Parathyroid adenoma (tissue), 2 donors: ENCODE data around the gene SLC5A5.

Experiments used
- H2AFZ ChIP-seq: fragments of 300-600 bp; sonication (generic); one replicate; pipeline ENCODE4 v1.7.0; 2017; ENCODE audit warnings: antibody characterized with exemption, mild to moderate bottlenecking
- H3K27ac ChIP-seq: fragments of 300-600 bp; sonication (generic); one replicate; pipeline ENCODE4 v1.7.0; 2017
- H3K27me3 ChIP-seq: fragments of 300-600 bp; sonication (generic); one replicate; pipeline ENCODE4 v1.7.0; 2017; ENCODE audit warnings: low read length; ENCODE audit not compliant: control insufficient read depth, insufficient read depth
- H3K36me3 ChIP-seq: fragments of 300-600 bp; sonication (generic); one replicate; pipeline ENCODE4 v1.7.0; 2017; ENCODE audit warnings: low read length; ENCODE audit not compliant: control insufficient read depth, insufficient read depth
- H3K4me1 ChIP-seq: fragments of 300-600 bp; sonication (generic); one replicate; pipeline ENCODE4 v1.7.0; 2017; ENCODE audit warnings: control low read depth
- H3K4me2 ChIP-seq: fragments of 300-600 bp; sonication (generic); one replicate; pipeline ENCODE4 v1.7.0; 2017; ENCODE audit warnings: low read length
- H3K4me3 ChIP-seq: fragments of 300-600 bp; sonication (generic); one replicate; pipeline ENCODE4 v1.7.0; 2017; ENCODE audit warnings: low read depth, low read length
- H3K79me2 ChIP-seq: fragments of 300-600 bp; sonication (generic); one replicate; pipeline ENCODE4 v1.7.0; 2017; ENCODE audit warnings: control low read depth
- H3K9ac ChIP-seq: fragments of 300-600 bp; sonication (generic); one replicate; pipeline ENCODE4 v1.7.0; 2017; ENCODE audit warnings: mild to moderate bottlenecking
- H3K9me3 ChIP-seq: fragments of 300-600 bp; sonication (generic); one replicate; pipeline ENCODE4 v1.7.0; 2017; ENCODE audit warnings: low read length; ENCODE audit not compliant: control insufficient read depth
- TF ChIP-seq, protein P1 (sequence below): fragments of 300-600 bp; sonication (generic); IDR thresholded peaks from one replicate; pipeline ENCODE4 v1.7.0; 2017; ENCODE audit warnings: antibody characterized with exemption, mild to moderate bottlenecking
- donor health status: primary hyperparathyroidism.

SLC5A5 gene

DNA sequence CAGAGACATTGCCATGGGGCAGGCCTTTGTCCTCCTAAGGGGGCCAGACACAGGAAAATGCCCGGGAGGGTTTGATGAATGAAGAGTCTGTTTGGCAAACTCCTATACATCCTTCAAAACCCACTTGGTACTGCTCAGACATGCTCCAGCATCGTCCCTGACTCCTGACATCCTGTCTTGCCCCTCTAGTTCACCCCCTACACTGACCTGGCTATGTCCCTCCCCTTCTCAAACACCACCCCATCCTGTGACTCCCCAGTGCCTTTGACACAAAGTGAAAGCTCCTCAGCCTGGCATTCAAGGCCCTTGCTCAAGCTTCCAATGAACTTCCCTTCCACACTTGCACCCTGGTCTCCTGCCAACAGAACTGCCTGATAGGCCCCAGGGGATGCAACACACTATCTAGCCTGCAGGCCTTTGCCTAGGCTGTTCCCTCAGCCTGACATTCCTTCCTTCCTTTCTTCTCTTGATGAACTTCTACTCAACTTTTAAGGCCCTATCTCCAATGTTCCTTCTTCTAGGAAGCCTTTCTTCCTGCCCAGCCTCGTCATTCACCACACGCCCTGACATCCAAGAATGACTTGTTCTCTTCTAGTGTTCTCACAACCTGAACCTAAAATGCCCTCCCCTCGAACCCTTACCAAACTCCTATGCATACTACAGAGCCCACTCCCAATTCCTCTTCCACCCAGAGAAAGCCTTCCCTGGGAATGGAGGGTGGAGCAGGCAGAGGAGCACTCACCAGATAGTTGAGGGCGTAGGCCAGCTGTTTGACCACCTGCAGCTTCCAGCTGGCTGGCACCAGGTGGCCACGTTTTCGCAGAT lies 36.4 kb upstream of the SLC5A5 start:
- no peaks in the 10 kb centered on the region for H3K9me3 ChIP-seq
- no peak overlapping the region for H3K9ac ChIP-seq
- H3K4me1 ChIP-seq: no peaks in the 10 kb centered on the region
- H3K36me3 ChIP-seq: no peaks in the 10 kb centered on the region
- TF ChIP-seq, protein P1, sequence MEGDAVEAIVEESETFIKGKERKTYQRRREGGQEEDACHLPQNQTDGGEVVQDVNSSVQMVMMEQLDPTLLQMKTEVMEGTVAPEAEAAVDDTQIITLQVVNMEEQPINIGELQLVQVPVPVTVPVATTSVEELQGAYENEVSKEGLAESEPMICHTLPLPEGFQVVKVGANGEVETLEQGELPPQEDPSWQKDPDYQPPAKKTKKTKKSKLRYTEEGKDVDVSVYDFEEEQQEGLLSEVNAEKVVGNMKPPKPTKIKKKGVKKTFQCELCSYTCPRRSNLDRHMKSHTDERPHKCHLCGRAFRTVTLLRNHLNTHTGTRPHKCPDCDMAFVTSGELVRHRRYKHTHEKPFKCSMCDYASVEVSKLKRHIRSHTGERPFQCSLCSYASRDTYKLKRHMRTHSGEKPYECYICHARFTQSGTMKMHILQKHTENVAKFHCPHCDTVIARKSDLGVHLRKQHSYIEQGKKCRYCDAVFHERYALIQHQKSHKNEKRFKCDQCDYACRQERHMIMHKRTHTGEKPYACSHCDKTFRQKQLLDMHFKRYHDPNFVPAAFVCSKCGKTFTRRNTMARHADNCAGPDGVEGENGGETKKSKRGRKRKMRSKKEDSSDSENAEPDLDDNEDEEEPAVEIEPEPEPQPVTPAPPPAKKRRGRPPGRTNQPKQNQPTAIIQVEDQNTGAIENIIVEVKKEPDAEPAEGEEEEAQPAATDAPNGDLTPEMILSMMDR: no peak
- H3K4me2 ChIP-seq: no peak overlapping the region
- no peaks in the 10 kb centered on the region for H3K79me2 ChIP-seq
- no peak overlapping the region for H3K27ac ChIP-seq
- H3K27me3 ChIP-seq: no peaks in the 10 kb centered on the region
- no peak overlapping the region for H2AFZ ChIP-seq
- no peak overlapping the region for H3K4me3 ChIP-seq

DNA sequence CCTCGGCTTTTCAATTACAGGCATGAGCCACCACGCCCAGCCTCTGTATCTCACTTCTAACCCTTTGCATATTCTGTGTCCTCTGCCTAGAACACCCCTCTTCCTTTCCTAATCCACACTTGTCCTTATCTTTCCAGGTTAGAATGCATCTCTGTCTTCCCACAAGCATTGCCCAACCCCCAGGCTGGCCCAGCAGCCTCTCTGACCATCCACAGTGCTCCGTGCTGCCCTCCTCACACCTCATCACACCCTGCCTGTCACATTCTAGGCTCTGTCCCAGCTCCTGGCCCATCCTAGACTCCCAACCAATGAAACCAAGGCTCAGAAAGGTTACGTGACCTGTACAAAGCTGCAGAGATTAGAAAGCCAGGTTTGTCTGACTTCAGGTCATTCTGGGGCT lies 35.2 kb upstream of the SLC5A5 start:
- Histone ChIP-seq H2AFZ (no peak overlapping the region), H3K4me1 (no peaks in the 10 kb centered on the region), H3K36me3 (no peaks in the 10 kb centered on the region), H3K9ac (no peak overlapping the region), H3K4me3 (no peak overlapping the region), H3K9me3 (no peaks in the 10 kb centered on the region), H3K27me3 (no peaks in the 10 kb centered on the region), H3K4me2 (no peak overlapping the region), H3K79me2 (no peaks in the 10 kb centered on the region), H3K27ac (no peak overlapping the region)
- TF ChIP-seq, protein P1: no peak

DNA sequence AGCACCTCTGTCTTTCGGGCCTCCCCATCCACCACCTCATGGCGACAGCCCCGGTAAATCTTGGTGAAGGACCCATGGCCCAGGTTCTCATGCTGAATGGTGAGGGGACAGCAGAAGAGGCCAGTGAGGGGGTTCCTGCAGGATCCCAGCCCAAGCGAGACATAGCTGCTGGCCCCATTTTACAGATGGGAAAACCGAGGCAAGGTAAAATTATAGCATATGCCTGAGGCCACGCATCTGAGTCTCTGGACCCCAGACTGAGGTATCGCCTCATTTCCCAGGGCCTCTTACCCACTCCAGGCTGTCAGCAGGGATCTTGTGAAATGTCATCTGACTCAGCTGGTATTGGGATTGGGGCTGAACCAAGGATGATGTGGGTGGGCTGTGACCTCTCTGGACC lies 33.8 kb upstream of the SLC5A5 start:
- Histone ChIP-seq H3K79me2 (no peaks in the 10 kb centered on the region), H3K9me3 (no peaks in the 10 kb centered on the region), H3K36me3 (no peaks in the 10 kb centered on the region), H3K4me2 (no peak overlapping the region), H3K4me1 (no peaks in the 10 kb centered on the region), H3K27me3 (no peaks in the 10 kb centered on the region), H2AFZ (no peak overlapping the region), H3K4me3 (no peak overlapping the region), H3K9ac (no peak overlapping the region), H3K27ac (no peak overlapping the region)
- TF ChIP-seq, protein P1: no peak

DNA sequence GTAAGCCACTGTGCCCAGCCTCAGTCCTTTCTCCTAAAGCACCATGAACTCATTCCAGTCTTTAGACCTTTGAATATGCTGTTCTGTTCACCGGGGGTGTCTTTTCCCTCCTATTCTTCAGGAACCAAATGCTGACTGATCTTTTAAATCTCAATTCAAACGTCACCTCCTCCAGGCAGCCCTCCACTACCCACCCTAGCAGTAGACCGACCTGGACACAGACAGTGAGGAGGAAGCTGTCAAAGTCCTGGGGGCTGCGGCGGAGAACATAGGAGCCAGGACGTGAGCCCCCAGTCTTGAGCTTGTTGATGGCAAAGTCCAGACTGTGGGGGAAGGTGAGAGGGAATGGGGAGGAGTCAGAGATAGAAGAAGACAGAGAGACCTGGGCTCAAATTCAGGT lies 31.7 kb upstream of the SLC5A5 start:
- Histone ChIP-seq H3K27me3 (no peaks in the 10 kb centered on the region), H3K36me3 (no peaks in the 10 kb centered on the region), H3K27ac (no peak overlapping the region), H3K79me2 (no peaks in the 10 kb centered on the region), H3K4me3 (no peak overlapping the region), H2AFZ (no peak overlapping the region), H3K4me2 (no peak overlapping the region), H3K9ac (no peak overlapping the region), H3K4me1 (no peaks in the 10 kb centered on the region), H3K9me3 (no peaks in the 10 kb centered on the region)
- TF ChIP-seq, protein P1: no peak

DNA sequence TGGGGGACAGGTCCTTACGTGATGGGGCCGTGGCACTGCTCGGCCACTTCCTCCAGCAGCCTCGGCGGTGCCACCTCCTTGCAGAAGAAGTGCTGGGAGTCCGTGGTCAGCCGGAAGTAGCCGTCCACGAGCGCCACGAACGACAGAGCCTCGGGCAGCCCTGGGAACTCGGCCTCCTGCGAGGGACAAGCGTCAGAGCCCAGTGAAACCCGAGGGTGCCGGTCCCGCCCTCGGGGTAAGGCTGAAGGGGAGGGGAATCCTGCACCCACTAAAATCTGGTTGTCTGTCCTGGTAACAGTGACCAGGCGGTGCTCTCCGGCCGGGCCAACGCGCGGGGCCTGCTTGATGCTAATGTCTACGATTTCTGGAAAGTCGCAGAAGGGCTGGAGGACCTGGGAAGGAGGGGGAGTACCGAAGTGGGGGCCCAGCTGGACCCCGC lies 30.4 kb upstream of the SLC5A5 start:
- H3K27ac ChIP-seq: no peak overlapping the region
- H3K9ac ChIP-seq: no peak overlapping the region
- H3K9me3 ChIP-seq: no peaks in the 10 kb centered on the region
- peak overlapping the region; percentile 27 for H2AFZ ChIP-seq
- TF ChIP-seq, protein P1: no peak
- no peaks in the 10 kb centered on the region for H3K79me2 ChIP-seq
- no peaks in the 10 kb centered on the region for H3K4me1 ChIP-seq
- no peaks in the 10 kb centered on the region for H3K27me3 ChIP-seq
- H3K4me2 ChIP-seq: no peak overlapping the region
- H3K36me3 ChIP-seq: no peaks in the 10 kb centered on the region
- no peak overlapping the region for H3K4me3 ChIP-seq
